Astrocyte (in vitro differentiated cells and primary cell): Measurements from ENCODE around the gene TSPAN15.

ENCODE experiments used
- CTCF ChIP-seq: IDR thresholded peaks from 2 replicates; pipeline ENCODE4 v1.5.1; 2011; ENCODE audit warnings: low read depth, mild to moderate bottlenecking, inconsistent platforms, low read length, moderate library complexity; ENCODE audit not compliant: insufficient read depth
- EZH2 ChIP-seq: IDR thresholded peaks from 2 replicates; pipeline ENCODE4 v1.6.1; 2012; ENCODE audit warnings: mild to moderate bottlenecking, low read length, inconsistent platforms; ENCODE audit not compliant: insufficient read depth

- TF ChIP-seq CTCF, result no peak
- TF ChIP-seq EZH2, result no peak
Measured at GRCh38 chr10:69406302-69406811, 44.9 kb upstream of the TSPAN15 start.
